SK-N-MC (cell line): ENCODE results near the gene STON2.

Source experiments
- EZH2 ChIP-seq: fragments of 200-600 bp; sonication (generic); IDR thresholded peaks from one replicate; pipeline ENCODE4 v1.6.1; 2017; ENCODE audit warnings: antibody characterized with exemption
- POLR2AphosphoS5 ChIP-seq: IDR thresholded peaks from 2 replicates; pipeline ENCODE4 v1.6.1; 2012; ENCODE audit warnings: mild to moderate bottlenecking, low read depth, low read length, borderline replicate concordance

- no peak for TF ChIP-seq POLR2AphosphoS5
- TF ChIP-seq EZH2, result no peak
These were observed 27.4 kb upstream of the STON2 start for GRCh38 chr14:81427348-81428058.
